Neural crest cell (in vitro differentiated cells): ENCODE results near the gene GPANK1. TPM values are rescaled to one million over a fixed set of nuclear protein-coding genes. Genes with fewer than 3 reads are reported as not detected.
A peak's percentile ranks its signal among the peaks of the same experiment; 100 is the strongest.

Experiments
- DNase-seq: peaks from one replicate; pipeline ENCODE4 v3.0.0; 2021; ENCODE audit warnings: low read depth, mixed read lengths, low spot score
- H3K27ac Mint-ChIP-seq: one replicate; pipeline ENCODE4 v1.8.0; 2021; ENCODE audit warnings: mild to moderate bottlenecking, mixed read lengths; ENCODE audit not compliant: unreplicated experiment
- H3K27me3 Mint-ChIP-seq: 2 replicates; pipeline ENCODE4 v1.8.0; 2021; ENCODE audit warnings: low read depth, mild to moderate bottlenecking, mixed read lengths
- H3K36me3 Mint-ChIP-seq: 2 replicates; pipeline ENCODE4 v1.8.0; 2021; ENCODE audit warnings: low read depth, mild to moderate bottlenecking, mixed read lengths
- H3K4me1 Mint-ChIP-seq: 2 replicates; pipeline ENCODE4 v1.8.0; 2021; ENCODE audit warnings: mixed read lengths
- H3K4me3 Mint-ChIP-seq: one replicate; pipeline ENCODE4 v1.8.0; 2021; ENCODE audit warnings: mild to moderate bottlenecking, mixed read lengths
- H3K9me3 Mint-ChIP-seq: 2 replicates; pipeline ENCODE4 v1.8.0; 2021; ENCODE audit warnings: mixed read lengths
- total RNA-seq: library from RNA; stranded (reverse); gene quantifications from 2 replicates; pipeline ENCODE4 v1.2.1, GENCODE V29; 2021
- TF ChIP-seq, protein P1 (sequence below): fragments of 200-600 bp; sonication (generic); conservative IDR thresholded peaks from 2 replicates; pipeline ENCODE4 v1.5.0; 2021; ENCODE audit warnings: antibody characterized with exemption, mild to moderate bottlenecking

GPANK1 gene
- total RNA-seq, 1 donor from 2014 or later, result 16.8 TPM

DNA sequence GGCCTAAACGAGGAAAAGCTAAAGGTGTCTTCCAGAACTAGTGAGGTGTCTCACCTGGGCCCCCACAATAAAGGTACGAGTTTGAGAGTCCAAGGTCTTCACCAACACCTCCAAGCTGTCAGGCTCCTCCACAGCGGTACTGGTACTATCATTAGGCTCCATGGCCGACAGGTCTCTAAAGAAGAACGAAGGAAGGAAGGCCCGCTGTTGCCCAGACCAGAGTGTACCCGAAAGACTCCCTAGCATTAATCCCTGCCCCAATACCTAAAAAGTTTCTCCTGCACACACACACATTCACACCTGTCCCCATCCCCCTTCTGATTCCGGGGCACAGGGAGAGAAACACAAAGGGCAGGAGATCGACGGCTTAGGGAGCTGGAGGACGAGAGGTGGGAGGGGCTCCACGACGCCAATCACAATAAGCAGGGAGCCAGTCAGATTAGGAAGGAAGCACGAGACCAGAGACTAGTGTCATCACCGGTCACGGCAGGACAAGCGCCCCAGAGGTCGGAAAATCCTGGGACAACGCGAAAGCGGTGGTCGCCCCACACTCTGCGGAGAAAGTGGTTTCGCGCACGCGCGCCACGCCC is 13.1 kb downstream of the GPANK1 start:
- Mint-ChIP-seq H3K27me3 (peaks cover 9% of the 10 kb centered on the region), H3K36me3 (peaks cover 15% of the 10 kb centered on the region), H3K4me3 (peak overlapping the region; percentile 94), H3K4me1 (peaks cover 39% of the 10 kb centered on the region), H3K27ac (peak overlapping the region; percentile 100), H3K9me3 (no peaks in the 10 kb centered on the region)
- no peak for DNase-seq
- TF ChIP-seq, protein P1, sequence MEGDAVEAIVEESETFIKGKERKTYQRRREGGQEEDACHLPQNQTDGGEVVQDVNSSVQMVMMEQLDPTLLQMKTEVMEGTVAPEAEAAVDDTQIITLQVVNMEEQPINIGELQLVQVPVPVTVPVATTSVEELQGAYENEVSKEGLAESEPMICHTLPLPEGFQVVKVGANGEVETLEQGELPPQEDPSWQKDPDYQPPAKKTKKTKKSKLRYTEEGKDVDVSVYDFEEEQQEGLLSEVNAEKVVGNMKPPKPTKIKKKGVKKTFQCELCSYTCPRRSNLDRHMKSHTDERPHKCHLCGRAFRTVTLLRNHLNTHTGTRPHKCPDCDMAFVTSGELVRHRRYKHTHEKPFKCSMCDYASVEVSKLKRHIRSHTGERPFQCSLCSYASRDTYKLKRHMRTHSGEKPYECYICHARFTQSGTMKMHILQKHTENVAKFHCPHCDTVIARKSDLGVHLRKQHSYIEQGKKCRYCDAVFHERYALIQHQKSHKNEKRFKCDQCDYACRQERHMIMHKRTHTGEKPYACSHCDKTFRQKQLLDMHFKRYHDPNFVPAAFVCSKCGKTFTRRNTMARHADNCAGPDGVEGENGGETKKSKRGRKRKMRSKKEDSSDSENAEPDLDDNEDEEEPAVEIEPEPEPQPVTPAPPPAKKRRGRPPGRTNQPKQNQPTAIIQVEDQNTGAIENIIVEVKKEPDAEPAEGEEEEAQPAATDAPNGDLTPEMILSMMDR, result no peak

DNA sequence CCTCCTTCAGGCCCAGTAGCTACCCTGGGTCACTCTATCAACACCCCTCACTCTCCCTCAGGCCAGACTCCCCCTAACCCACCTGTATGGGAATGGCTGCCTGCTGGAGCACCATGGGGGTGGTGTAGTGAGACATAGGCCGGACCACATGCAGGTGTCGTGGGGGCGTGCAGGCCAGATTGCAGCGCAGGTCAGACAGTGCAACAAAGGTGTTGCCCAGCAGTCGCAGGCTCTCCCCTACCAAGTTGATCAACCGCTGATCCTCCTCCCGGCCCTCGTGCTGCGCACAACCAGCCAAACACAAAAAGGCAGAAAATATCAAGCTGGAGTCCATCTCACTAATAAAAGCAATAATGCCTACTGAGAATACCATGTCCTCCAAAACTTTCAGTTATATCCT is 19.5 kb downstream of the GPANK1 start:
- Mint-ChIP-seq H3K4me1 (peaks cover 9% of the 10 kb centered on the region), H3K36me3 (peaks cover 27% of the 10 kb centered on the region), H3K27ac (peak overlapping the region; percentile 13), H3K4me3 (peak overlapping the region; percentile 54), H3K9me3 (no peaks in the 10 kb centered on the region), H3K27me3 (no peaks in the 10 kb centered on the region)
- DNase-seq, result no peak
- TF ChIP-seq, protein P1, result no peak

DNA sequence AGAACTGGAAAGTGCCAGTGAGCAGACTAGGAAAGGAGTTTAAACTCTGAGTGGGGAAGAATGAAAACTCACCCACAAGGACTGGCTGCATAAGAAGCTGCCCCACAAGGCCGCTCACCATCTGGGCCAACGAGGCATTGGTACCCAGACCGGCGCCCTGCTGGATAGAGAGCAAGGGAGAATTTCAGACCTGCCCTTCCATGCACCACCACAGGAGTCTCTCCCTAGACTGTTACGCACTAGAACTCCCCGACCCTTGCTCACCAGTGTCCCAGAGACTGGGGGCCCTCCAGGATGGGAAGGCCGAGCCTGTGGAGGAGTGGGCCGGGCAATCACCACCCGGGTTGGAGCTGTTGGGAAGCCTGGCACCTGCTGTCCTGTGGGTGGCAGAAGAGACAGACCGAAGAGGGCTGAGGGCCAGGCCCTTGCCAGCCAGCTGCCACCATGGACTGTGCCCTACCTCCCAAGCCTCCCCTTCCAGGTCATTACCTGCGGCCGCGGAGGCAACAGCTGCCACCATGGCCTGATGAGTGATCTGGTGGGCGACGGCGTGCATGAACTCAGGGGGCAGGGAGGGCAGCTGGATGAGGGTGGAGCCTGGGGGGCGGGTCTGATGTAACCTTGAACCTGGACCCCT is 20.9 kb downstream of the GPANK1 start:
- TF ChIP-seq, protein P1, result no peak
- Mint-ChIP-seq H3K36me3 (peaks cover 30% of the 10 kb centered on the region), H3K27me3 (no peaks in the 10 kb centered on the region), H3K9me3 (no peaks in the 10 kb centered on the region), H3K27ac (no peak overlapping the region), H3K4me1 (no peaks in the 10 kb centered on the region), H3K4me3 (no peak overlapping the region)
- no peak for DNase-seq

DNA sequence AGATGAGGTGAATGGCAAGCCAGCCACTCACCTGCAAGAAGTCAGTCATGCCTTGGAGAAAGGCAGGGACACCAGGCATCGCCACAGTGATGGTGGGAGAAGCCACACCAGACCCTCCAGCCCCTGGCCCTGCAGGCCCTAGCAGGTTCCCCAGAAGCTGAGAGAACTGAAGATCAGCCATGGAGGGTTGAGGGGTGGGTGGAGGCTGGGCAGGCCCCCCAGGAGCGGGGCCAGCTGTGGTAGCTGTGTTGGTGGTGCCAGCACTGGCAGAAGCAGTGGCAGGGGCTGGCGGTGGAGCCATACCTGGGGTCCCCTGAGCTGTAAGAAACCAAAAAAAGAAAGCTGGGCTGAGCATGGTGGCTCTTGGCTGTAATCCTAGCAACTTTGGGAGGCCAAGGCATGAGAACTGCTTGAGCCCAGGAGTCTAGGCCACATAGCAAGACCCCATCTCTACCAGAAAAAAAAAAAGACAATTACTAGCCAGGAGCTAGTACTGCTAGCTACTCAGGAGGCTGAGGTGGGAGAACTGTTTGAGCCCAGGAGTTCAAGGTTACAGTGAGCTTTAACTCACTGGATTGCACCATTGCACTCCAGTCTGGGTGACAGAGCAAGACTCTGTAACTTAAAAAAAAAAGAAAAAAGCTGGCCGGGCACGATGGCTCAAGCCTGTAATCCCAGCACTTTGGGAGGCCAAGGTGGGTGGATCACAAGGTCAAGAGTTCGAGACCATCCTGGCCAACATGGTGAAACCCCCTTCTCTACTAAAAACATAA is 21.8 kb downstream of the GPANK1 start:
- TF ChIP-seq, protein P1, result no peak
- no peak for DNase-seq
- Mint-ChIP-seq H3K27ac (no peak overlapping the region), H3K9me3 (no peaks in the 10 kb centered on the region), H3K4me3 (no peak overlapping the region), H3K27me3 (no peaks in the 10 kb centered on the region), H3K36me3 (peaks cover 27% of the 10 kb centered on the region), H3K4me1 (no peaks in the 10 kb centered on the region)

DNA sequence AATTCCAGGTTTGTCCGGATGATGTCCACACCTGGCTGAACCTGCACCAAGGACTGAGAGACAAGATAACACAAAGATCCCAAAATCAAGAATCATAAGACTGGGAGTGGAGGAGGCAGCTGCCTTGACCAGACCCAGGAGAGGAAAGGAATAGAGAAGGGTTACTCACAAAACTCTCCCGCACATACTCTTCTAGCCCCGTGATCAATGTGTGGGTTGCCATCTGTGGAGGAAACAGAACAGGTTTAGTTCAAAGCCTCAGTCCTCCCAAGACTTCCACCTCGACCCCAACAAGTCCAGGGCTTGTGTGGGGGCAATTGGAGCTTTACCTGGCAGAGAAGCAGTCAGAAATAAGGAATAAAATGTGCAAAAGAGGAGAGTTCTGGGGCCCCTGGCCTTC is 23.4 kb downstream of the GPANK1 start:
- Mint-ChIP-seq H3K27me3 (peaks cover 3% of the 10 kb centered on the region), H3K4me3 (peak overlapping the region; percentile 13), H3K36me3 (peaks cover 34% of the 10 kb centered on the region), H3K9me3 (no peaks in the 10 kb centered on the region), H3K4me1 (no peaks in the 10 kb centered on the region), H3K27ac (no peak overlapping the region)
- no peak for DNase-seq
- TF ChIP-seq, protein P1, result no peak
